H1 (cell line): ENCODE results near the gene PAX7. TPM values are rescaled to one million over a fixed set of nuclear protein-coding genes. Genes with fewer than 3 reads are reported as not detected.

Experiments used
- BACH1 ChIP-seq: IDR thresholded peaks from 2 replicates; pipeline ENCODE4 v1.6.1; 2012; ENCODE audit warnings: low read length, improper control_type of control experiment
- CEBPB ChIP-seq: IDR thresholded peaks from 2 replicates; pipeline ENCODE4 v1.6.1; 2012; ENCODE audit warnings: low read depth, low read length
- CHD1 ChIP-seq: IDR thresholded peaks from 2 replicates; pipeline ENCODE4 v1.6.1; 2012; ENCODE audit warnings: low read depth, low read length, improper control_type of control experiment
- CREB1 ChIP-seq: IDR thresholded peaks from 2 replicates; pipeline ENCODE4 v1.6.1; 2012; ENCODE audit warnings: inconsistent platforms
- EGR1 ChIP-seq: IDR thresholded peaks from 2 replicates; pipeline ENCODE4 v1.6.1; 2011; ENCODE audit warnings: low read depth, low read length, borderline replicate concordance
- FOSL1 ChIP-seq: IDR thresholded peaks from 2 replicates; pipeline ENCODE4 v1.6.1; 2011; ENCODE audit warnings: mild to moderate bottlenecking, low read depth, low read length, moderate library complexity; ENCODE audit not compliant: insufficient read depth
- GTF2F1 ChIP-seq: IDR thresholded peaks from 2 replicates; pipeline ENCODE4 v1.6.1; 2012; ENCODE audit warnings: low read depth, low read length, improper control_type of control experiment, borderline replicate concordance
- NANOG ChIP-seq: IDR thresholded peaks from 2 replicates; pipeline ENCODE4 v1.6.1; 2011; ENCODE audit warnings: low read length, low read depth, mild to moderate bottlenecking, inconsistent platforms; ENCODE audit not compliant: insufficient read depth, poor library complexity, severe bottlenecking
- NRF1 ChIP-seq: IDR thresholded peaks from 2 replicates; pipeline ENCODE4 v1.6.1; 2011; ENCODE audit warnings: mild to moderate bottlenecking, low read depth, low read length, improper control_type of control experiment
- POLR2AphosphoS5 ChIP-seq: IDR thresholded peaks from 2 replicates; pipeline ENCODE4 v1.6.1; 2011; ENCODE audit warnings: low read depth, low read length
- RAD21 ChIP-seq, 2 experiments: IDR thresholded peaks in 1 of 2; conservative IDR thresholded peaks in 1 of 2; 2 replicates each; pipeline ENCODE4 v1.6.1; 2011; ENCODE audit warnings: low read depth in 2 of 2, low read length in 2 of 2, improper control_type of control experiment in 1 of 2, inconsistent platforms in 1 of 2, mild to moderate bottlenecking in 1 of 2, moderate library complexity in 1 of 2
- RFX5 ChIP-seq: IDR thresholded peaks from 2 replicates; pipeline ENCODE4 v1.6.1; 2011; ENCODE audit warnings: low read depth, low read length, improper control_type of control experiment, borderline replicate concordance
- RNF2 ChIP-seq: fragments of 200-900, 300-1000 bp; sonication (generic); IDR thresholded peaks from 2 replicates; pipeline ENCODE4 v1.7.1; 2016; ENCODE audit warnings: borderline replicate concordance, low read depth, mild to moderate bottlenecking, antibody characterized with exemption, low read length; ENCODE audit not compliant: poor library complexity, severe bottlenecking; ENCODE audit errors: missing control alignments
- RXRA ChIP-seq: IDR thresholded peaks from 2 replicates; pipeline ENCODE4 v1.6.1; 2011; ENCODE audit warnings: low read depth, mild to moderate bottlenecking, low read length, moderate library complexity; ENCODE audit not compliant: insufficient read depth
- SIRT6 ChIP-seq: IDR thresholded peaks from one replicate; pipeline ENCODE4 v1.7.1; 2012; ENCODE audit warnings: low read length, inconsistent platforms
- TBP ChIP-seq: IDR thresholded peaks from 2 replicates; pipeline ENCODE4 v1.6.1; 2011; ENCODE audit warnings: low read depth, low read length, improper control_type of control experiment
- TEAD4 ChIP-seq: IDR thresholded peaks from 2 replicates; pipeline ENCODE4 v1.6.1; 2012; ENCODE audit warnings: low read depth, low read length, inconsistent platforms, mixed read lengths
- YY1 ChIP-seq: IDR thresholded peaks from 2 replicates; pipeline ENCODE4 v1.6.1; 2011; ENCODE audit warnings: low read depth, mild to moderate bottlenecking, low read length
- polyA plus RNA-seq, 7 experiments: library from polyadenylated mRNA; depleted of rRNA in 3 of 7; stranded (reverse) in 5 of 7; unstranded in 2 of 7; fragments of >200 nt in 5 of 7; fragments of 200-250 nt in 2 of 7; gene quantifications; 1 replicate in 5 of 7; 2 replicates in 1 of 7; 4 replicates in 1 of 7; pipeline versions ENCODE4 v1.2.1 to v1.2.3, GENCODE V29; 2011 to 2013; ENCODE audit warnings: missing spikeins in 2 of 7, mixed read lengths in 2 of 7
- total RNA-seq: library from RNA; stranded (reverse); fragmentation: NEBNext Ultra II Directional; extraction: Animal tissue kit (Norgen Biotek cat#: 25700); gene quantifications from 2 replicates; pipeline ENCODE4 v1.2.1, GENCODE V29; 2021
- TF ChIP-seq, protein P1 (sequence below), 3 experiments: IDR thresholded peaks; 1 replicate in 2 of 3; 2 replicates in 1 of 3; pipeline versions ENCODE4 v1.5.1 to v1.6.1; 2011; ENCODE audit warnings: low read length in 3 of 3, mild to moderate bottlenecking in 3 of 3, inconsistent platforms in 2 of 3, low read depth in 1 of 3, moderate library complexity in 1 of 3; ENCODE audit not compliant: insufficient read depth in 1 of 3; ENCODE audit errors: control extremely low read depth in 1 of 3
- TF ChIP-seq, protein P2 (sequence below): IDR thresholded peaks from 2 replicates; pipeline ENCODE4 v1.6.1; 2011; ENCODE audit warnings: low read length, improper control_type of control experiment

PAX7 gene
- total and polyA plus RNA-seq, 2 of the 8 experiments (the other 6 are each of a cell fraction or from before 2014, with no cell fraction given), result not detected

DNA sequence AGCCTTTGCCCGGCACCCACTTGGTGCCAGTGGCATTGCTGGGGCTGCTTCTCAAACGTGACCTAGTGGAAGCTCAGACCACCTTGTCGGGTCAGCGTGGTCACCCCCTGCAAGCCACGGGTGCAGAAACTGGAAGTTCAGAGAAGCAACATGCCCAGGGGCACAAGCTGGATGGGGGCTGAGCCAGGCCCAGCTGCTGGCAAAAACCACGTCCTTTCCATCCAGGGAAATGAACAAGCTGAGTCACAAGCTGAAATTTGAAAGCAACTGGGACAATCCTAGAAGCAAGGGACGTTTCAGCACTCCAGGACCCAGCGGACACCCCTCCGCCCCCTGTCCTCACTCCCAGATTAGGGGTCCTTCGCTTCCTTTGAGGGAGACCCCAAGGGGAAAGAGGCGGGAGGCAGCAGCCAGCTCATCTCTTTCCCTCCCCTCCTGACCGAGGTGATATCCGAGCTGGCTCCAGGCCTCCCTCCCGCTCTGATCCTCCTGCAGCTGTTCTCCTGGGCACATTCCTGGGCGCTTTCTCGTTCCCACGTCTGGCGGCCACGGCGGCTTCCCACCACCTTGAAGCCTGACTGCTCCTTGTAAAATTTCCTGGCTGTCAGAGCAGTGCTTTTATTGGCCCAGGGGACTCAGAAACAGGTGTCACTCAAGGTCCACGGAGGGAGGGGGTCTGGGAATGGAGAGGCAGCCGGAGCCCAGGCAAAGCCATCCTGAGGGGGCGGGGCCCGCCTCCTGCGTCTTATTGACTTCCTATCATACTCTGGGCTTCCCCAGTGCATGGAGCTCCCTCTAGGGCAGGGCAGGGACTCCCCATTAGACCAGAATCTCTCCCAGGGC is 62.8 kb downstream of the PAX7 start (continued):
- TF ChIP-seq RAD21 (IDR thresholded peaks at IDR 0.05 in 1 of 2, conservative IDR thresholded peaks at IDR 0.05 in 1 of 2; ENCODE audit: low read depth in 2 of 2, low read length in 2 of 2) (peak; percentile 20 to 53), CREB1 (no peak), NRF1 (no peak), NANOG (no peak), GTF2F1 (no peak), FOSL1 (0 out of 2 replicates have a peak, but pooled peaks have one; percentile 47), CHD1 (no peak), TBP (no peak), RNF2 (no peak), RXRA (no peak), CEBPB (no peak), POLR2AphosphoS5 (no peak), SIRT6 (no peak), BACH1 (no peak), RFX5 (no peak), EGR1 (no peak), TEAD4 (peak; percentile 67), YY1 (no peak)
- TF ChIP-seq, protein P1, sequence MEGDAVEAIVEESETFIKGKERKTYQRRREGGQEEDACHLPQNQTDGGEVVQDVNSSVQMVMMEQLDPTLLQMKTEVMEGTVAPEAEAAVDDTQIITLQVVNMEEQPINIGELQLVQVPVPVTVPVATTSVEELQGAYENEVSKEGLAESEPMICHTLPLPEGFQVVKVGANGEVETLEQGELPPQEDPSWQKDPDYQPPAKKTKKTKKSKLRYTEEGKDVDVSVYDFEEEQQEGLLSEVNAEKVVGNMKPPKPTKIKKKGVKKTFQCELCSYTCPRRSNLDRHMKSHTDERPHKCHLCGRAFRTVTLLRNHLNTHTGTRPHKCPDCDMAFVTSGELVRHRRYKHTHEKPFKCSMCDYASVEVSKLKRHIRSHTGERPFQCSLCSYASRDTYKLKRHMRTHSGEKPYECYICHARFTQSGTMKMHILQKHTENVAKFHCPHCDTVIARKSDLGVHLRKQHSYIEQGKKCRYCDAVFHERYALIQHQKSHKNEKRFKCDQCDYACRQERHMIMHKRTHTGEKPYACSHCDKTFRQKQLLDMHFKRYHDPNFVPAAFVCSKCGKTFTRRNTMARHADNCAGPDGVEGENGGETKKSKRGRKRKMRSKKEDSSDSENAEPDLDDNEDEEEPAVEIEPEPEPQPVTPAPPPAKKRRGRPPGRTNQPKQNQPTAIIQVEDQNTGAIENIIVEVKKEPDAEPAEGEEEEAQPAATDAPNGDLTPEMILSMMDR (IDR thresholded peaks at IDR 0.05; ENCODE audit: control extremely low read depth in 1 of 3, insufficient read depth in 1 of 3, low read depth in 1 of 3, low read length in 3 of 3), result peak; percentile 21 to 28 (median 23)
- TF ChIP-seq, protein P2, sequence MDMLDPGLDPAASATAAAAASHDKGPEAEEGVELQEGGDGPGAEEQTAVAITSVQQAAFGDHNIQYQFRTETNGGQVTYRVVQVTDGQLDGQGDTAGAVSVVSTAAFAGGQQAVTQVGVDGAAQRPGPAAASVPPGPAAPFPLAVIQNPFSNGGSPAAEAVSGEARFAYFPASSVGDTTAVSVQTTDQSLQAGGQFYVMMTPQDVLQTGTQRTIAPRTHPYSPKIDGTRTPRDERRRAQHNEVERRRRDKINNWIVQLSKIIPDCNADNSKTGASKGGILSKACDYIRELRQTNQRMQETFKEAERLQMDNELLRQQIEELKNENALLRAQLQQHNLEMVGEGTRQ, result no peak
- TF ChIP-seq, all 59 proteins: peak for 6
